Liver (tissue), 3 donors: ENCODE results near the gene LDLRAD3.

Source experiments
- EGR1 ChIP-seq, 2 donors: IDR thresholded peaks; 2 replicates each; pipeline ENCODE4 v1.6.1; 2016 to 2018; ENCODE audit warnings: antibody characterized with exemption in 2 of 2, low read depth in 2 of 2
- JUND ChIP-seq, 2 donors: IDR thresholded peaks; 2 replicates each; pipeline ENCODE4 v1.6.1; 2016; ENCODE audit warnings: antibody characterized with exemption in 2 of 2
- NR2F2 ChIP-seq: IDR thresholded peaks from 2 replicates; pipeline ENCODE4 v1.6.1; 2016; ENCODE audit warnings: antibody characterized with exemption
- SP1 ChIP-seq: IDR thresholded peaks from 2 replicates; pipeline ENCODE4 v1.6.1; 2018; ENCODE audit warnings: antibody characterized with exemption, mild to moderate bottlenecking
- TAF1 ChIP-seq: conservative IDR thresholded peaks from 2 replicates; pipeline ENCODE4 v1.6.1; 2016; ENCODE audit warnings: antibody characterized with exemption, mild to moderate bottlenecking
- YY1 ChIP-seq: IDR thresholded peaks from 2 replicates; pipeline ENCODE4 v1.6.1; 2016; ENCODE audit warnings: antibody characterized with exemption, mild to moderate bottlenecking
- TF ChIP-seq, protein P1 (sequence below): fragments of 150-350 bp; IDR thresholded peaks from 2 replicates; pipeline ENCODE4 v1.5.1; 2017; ENCODE audit warnings: improper control_type of control experiment, low read depth, low read length; ENCODE audit not compliant: missing input control
- donor health status: healthy.
- donor health status: healthy.

DNA sequence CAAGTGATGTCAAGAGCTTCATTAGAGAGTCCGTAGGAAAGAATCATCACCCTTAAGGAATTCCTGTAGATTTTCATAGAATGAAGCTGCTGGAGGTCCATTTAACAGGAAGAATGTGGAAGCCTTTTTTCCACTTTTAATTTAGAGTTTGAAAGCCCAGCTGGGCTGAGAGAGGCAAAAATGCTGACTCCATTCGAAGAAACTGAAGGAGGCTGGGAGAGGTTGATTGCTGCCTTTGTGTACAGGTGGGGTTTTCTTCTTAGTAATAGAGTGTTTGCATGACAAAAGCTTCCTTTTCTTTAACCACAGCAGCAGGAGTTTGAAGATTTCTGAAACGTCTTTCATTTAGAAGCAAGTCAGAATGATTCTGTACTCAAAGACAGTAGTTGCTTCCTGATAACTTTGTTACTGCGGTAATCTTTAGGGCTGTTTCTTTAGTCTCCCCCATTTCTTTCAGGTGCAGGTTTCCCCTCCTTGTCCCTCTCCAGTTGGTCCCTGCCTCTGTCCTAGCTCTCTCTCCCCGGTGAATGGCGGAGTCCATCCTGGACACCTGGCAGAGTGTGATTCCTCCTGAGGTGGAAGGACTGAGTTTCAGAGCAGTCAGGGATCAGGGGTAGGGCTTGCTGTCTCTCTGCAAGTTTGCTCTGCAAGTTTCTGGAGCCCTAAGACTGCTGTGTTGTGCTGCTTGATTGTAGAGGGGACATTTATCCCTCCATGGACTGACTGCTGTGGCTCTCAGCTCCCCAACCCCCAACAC is 166.2 kb downstream of the LDLRAD3 start:
- TF ChIP-seq YY1 (no peak), SP1 (no peak), TAF1 (no peak), EGR1 (IDR thresholded peaks at IDR 0.05; ENCODE audit: low read depth in 2 of 2) (no peak), JUND (IDR thresholded peaks at IDR 0.05) (no peak), NR2F2 (no peak)
- TF ChIP-seq, protein P1, sequence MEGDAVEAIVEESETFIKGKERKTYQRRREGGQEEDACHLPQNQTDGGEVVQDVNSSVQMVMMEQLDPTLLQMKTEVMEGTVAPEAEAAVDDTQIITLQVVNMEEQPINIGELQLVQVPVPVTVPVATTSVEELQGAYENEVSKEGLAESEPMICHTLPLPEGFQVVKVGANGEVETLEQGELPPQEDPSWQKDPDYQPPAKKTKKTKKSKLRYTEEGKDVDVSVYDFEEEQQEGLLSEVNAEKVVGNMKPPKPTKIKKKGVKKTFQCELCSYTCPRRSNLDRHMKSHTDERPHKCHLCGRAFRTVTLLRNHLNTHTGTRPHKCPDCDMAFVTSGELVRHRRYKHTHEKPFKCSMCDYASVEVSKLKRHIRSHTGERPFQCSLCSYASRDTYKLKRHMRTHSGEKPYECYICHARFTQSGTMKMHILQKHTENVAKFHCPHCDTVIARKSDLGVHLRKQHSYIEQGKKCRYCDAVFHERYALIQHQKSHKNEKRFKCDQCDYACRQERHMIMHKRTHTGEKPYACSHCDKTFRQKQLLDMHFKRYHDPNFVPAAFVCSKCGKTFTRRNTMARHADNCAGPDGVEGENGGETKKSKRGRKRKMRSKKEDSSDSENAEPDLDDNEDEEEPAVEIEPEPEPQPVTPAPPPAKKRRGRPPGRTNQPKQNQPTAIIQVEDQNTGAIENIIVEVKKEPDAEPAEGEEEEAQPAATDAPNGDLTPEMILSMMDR, result no peak
